ENCODE results near the gene BMP7.

Gene BMP7

GRCh38 chr20:57223648-57224489, 42.6 kb downstream of the BMP7 start:
- peak overlapping the region; percentile 23 to 44 (median 38) for H3K27ac Mint-ChIP-seq
- peak in 2 of 3 experiments; percentile 13 to 16 for TF ChIP-seq CTCF (IDR thresholded peaks at IDR 0.05; ENCODE audit: unreplicated experiment in 3 of 3)

GRCh38 chr20:57222631-57222950, 43.9 kb downstream of the BMP7 start:
- peaks cover 20% of the 10 kb centered on the region for H3K4me1 Mint-ChIP-seq
- TF ChIP-seq CTCF (IDR thresholded peaks at IDR 0.05; ENCODE audit: unreplicated experiment in 3 of 3): no peak
- no peak overlapping the region for H3K4me3 Mint-ChIP-seq
- no peaks in the 10 kb centered on the region for H3K9me3 Mint-ChIP-seq
- no peak overlapping the region for H3K27ac Mint-ChIP-seq
- H3K36me3 Mint-ChIP-seq (ENCODE audit: low read depth): peaks cover 4% of the 10 kb centered on the region
- peaks cover 20% of the 10 kb centered on the region for H3K27me3 Mint-ChIP-seq (ENCODE audit: low read depth)

More at GRCh38 chr20:57223648-57224489, 42.6 kb downstream of the BMP7 start:
- no peaks in the 10 kb centered on the region for H3K9me3 Mint-ChIP-seq
- peak overlapping the region in 1 of 3 experiments; percentile 30 for H3K4me3 Mint-ChIP-seq
- peaks cover 21% of the 10 kb centered on the region for H3K27me3 Mint-ChIP-seq (ENCODE audit: low read depth)
- peaks cover 6% of the 10 kb centered on the region for H3K36me3 Mint-ChIP-seq (ENCODE audit: low read depth)
- H3K4me1 Mint-ChIP-seq: peaks cover 20% of the 10 kb centered on the region

GRCh38 chr20:57221916-57222630, 44.4 kb downstream of the BMP7 start:
- no peaks in the 10 kb centered on the region for H3K9me3 Mint-ChIP-seq
- H3K27me3 Mint-ChIP-seq (ENCODE audit: low read depth): peaks cover 15% of the 10 kb centered on the region
- no peak overlapping the region for H3K4me3 Mint-ChIP-seq
- H3K27ac Mint-ChIP-seq: no peak overlapping the region
- H3K36me3 Mint-ChIP-seq (ENCODE audit: low read depth): peaks cover 4% of the 10 kb centered on the region
- H3K4me1 Mint-ChIP-seq: peaks cover 20% of the 10 kb centered on the region
- no peak for TF ChIP-seq CTCF (IDR thresholded peaks at IDR 0.05; ENCODE audit: unreplicated experiment in 3 of 3)

GRCh38 chr20:57220337-57221145, 45.9 kb downstream of the BMP7 start:
- H3K4me3 Mint-ChIP-seq: no peak overlapping the region
- H3K36me3 Mint-ChIP-seq (ENCODE audit: low read depth): peaks cover 4% of the 10 kb centered on the region
- H3K4me1 Mint-ChIP-seq: peaks cover 20% of the 10 kb centered on the region
- no peaks in the 10 kb centered on the region for H3K9me3 Mint-ChIP-seq
- no peak overlapping the region for H3K27ac Mint-ChIP-seq
- H3K27me3 Mint-ChIP-seq (ENCODE audit: low read depth): peaks cover 13% of the 10 kb centered on the region
- no peak for TF ChIP-seq CTCF (IDR thresholded peaks at IDR 0.05; ENCODE audit: unreplicated experiment in 3 of 3)

GRCh38 chr20:57219071-57219677, 47.3 kb downstream of the BMP7 start:
- H3K4me1 Mint-ChIP-seq: peaks cover 10% of the 10 kb centered on the region
- H3K36me3 Mint-ChIP-seq (ENCODE audit: low read depth): peaks cover 4% of the 10 kb centered on the region
- H3K27ac Mint-ChIP-seq: no peak overlapping the region
- H3K9me3 Mint-ChIP-seq: no peaks in the 10 kb centered on the region
- no peak for TF ChIP-seq CTCF (IDR thresholded peaks at IDR 0.05; ENCODE audit: unreplicated experiment in 3 of 3)
- peaks cover 15% of the 10 kb centered on the region for H3K27me3 Mint-ChIP-seq (ENCODE audit: low read depth)
- H3K4me3 Mint-ChIP-seq: no peak overlapping the region
